ENCODE data around the gene SCG3.
A peak's percentile ranks its signal among the peaks of the same experiment; 100 is the strongest.

SCG3 gene

DNA sequence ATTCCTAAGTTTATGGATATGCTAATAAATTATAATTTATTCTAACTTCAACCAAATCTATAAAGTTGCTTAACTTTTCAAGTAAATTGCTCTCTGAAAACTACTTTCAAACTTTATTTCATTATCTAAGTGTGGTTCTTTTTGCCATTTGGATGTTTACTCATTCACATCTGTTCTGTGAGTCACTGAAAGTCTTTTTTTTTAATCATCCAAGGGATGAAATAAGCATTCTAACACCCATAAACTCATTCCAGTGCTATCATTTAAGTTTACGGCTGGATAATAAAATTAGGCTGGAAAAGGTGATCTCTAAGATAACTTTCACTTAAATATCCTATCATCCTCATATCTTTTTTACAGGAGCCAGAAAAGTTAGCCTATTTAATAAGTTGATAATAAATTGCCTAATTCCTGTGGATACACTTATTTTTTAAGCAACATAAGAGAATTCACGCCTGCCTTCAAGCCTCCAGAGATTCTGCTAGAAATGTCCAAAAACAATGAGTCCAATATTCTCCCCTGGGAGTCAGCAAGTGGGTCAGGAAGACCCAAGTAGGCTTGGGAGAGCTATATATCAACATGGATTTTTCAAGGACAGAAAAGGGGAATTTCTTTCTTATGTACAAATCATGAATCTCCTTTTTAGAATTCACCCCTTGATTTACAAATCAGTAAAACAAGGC is 25.8 kb downstream of the SCG3 start:
- Mint-ChIP-seq H3K27me3 (peaks cover 3% of the 10 kb centered on the region), H3K4me3 (no peak overlapping the region), H3K4me1 (ENCODE audit: low read depth) (no peaks in the 10 kb centered on the region), H3K9me3 (no peaks in the 10 kb centered on the region), H3K27ac (no peak overlapping the region), H3K36me3 (ENCODE audit: low read depth) (no peaks in the 10 kb centered on the region)

DNA sequence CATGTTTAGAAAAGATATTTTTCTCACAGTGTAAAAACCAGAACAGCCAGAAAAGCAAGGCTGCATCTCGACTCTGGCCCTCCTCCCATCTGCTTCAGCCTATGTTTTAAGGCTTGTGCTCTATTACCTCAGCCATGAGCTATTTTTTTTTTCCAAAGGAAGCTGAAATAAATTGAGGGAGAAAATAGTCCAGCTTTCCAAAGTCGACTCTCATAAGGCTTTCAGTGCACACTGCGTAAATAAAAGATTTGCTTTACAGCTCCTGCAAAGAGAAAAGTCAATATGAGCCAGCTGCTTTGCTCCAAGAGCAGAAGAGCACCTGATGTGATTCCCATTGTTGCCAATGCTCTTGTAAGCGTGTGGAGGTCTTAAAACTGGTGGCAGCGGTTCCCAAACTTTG is 26.7 kb downstream of the SCG3 start:
- no peak overlapping the region for H3K27ac Mint-ChIP-seq
- no peaks in the 10 kb centered on the region for H3K9me3 Mint-ChIP-seq
- H3K36me3 Mint-ChIP-seq (ENCODE audit: low read depth): no peaks in the 10 kb centered on the region
- peaks cover 3% of the 10 kb centered on the region for H3K27me3 Mint-ChIP-seq
- no peaks in the 10 kb centered on the region for H3K4me1 Mint-ChIP-seq (ENCODE audit: low read depth)
- no peak overlapping the region for H3K4me3 Mint-ChIP-seq

DNA sequence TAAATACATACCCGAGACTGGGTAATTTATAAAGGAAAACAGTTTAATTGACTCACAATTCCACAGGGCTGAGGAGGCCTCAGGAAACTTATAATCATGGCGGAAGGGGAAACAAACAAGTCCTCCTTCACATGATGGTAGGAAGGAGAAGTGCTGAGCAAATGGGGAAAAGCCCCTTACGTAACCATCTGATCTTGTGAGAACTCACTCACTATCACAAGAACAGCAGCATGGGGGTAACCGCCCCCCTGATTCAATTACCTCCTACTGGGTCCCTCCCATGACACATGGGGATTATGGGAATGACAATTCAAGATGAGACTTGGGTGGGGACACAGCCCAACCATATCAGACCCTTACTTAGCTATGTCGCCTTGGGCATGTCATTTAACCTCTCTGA is 27.7 kb downstream of the SCG3 start:
- Mint-ChIP-seq H3K27me3 (peaks cover 3% of the 10 kb centered on the region), H3K9me3 (no peaks in the 10 kb centered on the region), H3K4me3 (no peak overlapping the region), H3K4me1 (ENCODE audit: low read depth) (no peaks in the 10 kb centered on the region), H3K27ac (no peak overlapping the region), H3K36me3 (ENCODE audit: low read depth) (no peaks in the 10 kb centered on the region)

- Mint-ChIP-seq H3K27ac (no peak overlapping the region), H3K9me3 (no peaks in the 10 kb centered on the region)
These were observed 32.9 kb downstream of the SCG3 start for GRCh38 chr15:51714162-51714561.

DNA sequence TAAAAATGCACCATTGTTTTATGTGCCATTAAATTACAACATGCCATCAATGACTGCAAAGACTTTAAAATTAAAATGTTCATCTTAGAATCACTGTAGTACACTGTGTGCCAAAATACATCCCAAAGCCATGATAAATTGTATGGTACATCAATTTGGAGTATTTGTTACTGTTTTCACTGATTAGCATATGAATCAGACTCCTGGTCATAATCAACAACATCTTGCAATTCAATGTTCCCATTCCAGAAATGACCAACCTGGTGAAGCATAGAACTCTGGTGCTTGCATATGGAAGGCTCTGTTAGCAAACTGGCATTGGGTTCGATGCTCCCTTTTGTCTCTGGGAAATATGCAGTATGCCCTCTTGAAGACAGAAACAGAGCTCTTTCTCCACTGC is 33.6 kb downstream of the SCG3 start:
- no peaks in the 10 kb centered on the region for H3K36me3 Mint-ChIP-seq (ENCODE audit: low read depth)
- no peaks in the 10 kb centered on the region for H3K4me1 Mint-ChIP-seq (ENCODE audit: low read depth)
- no peak overlapping the region for H3K4me3 Mint-ChIP-seq
- no peaks in the 10 kb centered on the region for H3K27me3 Mint-ChIP-seq
- H3K9me3 Mint-ChIP-seq: no peaks in the 10 kb centered on the region
- no peak overlapping the region for H3K27ac Mint-ChIP-seq

More at GRCh38 chr15:51714162-51714561, 32.9 kb downstream of the SCG3 start:
- H3K27me3 Mint-ChIP-seq: no peaks in the 10 kb centered on the region
- H3K36me3 Mint-ChIP-seq (ENCODE audit: low read depth): no peaks in the 10 kb centered on the region
- H3K4me3 Mint-ChIP-seq: no peak overlapping the region
- no peaks in the 10 kb centered on the region for H3K4me1 Mint-ChIP-seq (ENCODE audit: low read depth)

GRCh38 chr15:51718219-51718618 is 36.9 kb downstream of the SCG3 start:
- Mint-ChIP-seq H3K36me3 (ENCODE audit: low read depth) (peaks cover 19% of the 10 kb centered on the region), H3K9me3 (no peaks in the 10 kb centered on the region), H3K4me3 (no peak overlapping the region), H3K4me1 (ENCODE audit: low read depth) (peaks cover 15% of the 10 kb centered on the region), H3K27ac (no peak overlapping the region), H3K27me3 (no peaks in the 10 kb centered on the region)

GRCh38 chr15:51718746-51719145 is 37.4 kb downstream of the SCG3 start:
- Mint-ChIP-seq H3K27ac (no peak overlapping the region), H3K27me3 (no peaks in the 10 kb centered on the region), H3K9me3 (no peaks in the 10 kb centered on the region), H3K4me1 (ENCODE audit: low read depth) (peaks cover 15% of the 10 kb centered on the region), H3K4me3 (no peak overlapping the region), H3K36me3 (ENCODE audit: low read depth) (peaks cover 23% of the 10 kb centered on the region)

DNA sequence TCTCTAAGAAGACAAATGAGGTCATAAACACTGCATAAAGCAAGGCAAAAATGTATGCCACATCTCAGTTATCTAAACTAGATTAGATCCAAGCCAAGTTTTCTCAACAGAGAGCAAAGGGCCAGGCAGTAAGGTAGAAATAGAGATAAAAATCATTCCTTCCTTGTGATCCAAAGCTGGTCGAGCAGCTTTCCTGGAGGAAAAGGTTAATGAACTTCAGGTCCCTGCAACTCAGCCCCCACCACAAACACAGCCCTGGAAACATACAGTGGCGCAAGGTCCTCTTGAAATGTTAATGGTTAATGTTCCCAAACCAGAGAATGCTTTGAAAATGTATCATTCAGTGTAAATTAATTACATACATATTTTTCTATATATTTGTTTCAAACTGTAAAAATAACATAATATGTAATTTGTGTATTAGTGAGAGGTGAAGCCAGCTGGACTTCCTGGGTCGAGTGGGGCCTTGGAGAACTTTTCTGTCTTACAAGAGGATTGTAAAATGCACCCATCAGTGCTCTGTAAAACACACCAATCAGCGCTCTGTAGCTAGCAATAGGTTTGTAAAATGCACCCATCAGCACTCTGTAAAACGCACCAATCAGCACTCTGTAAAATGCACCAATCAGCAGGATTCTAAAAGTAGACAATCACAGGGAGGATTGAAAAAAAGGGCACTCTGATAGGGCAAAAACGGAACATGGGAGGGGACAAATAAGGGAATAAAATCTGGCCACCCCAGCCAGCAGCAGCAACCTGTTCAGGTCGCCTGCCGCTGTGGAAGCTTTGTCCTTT is 39.1 kb downstream of the SCG3 start:
- Mint-ChIP-seq H3K4me1 (ENCODE audit: low read depth) (peaks cover 31% of the 10 kb centered on the region), H3K27me3 (no peaks in the 10 kb centered on the region), H3K4me3 (no peak overlapping the region), H3K36me3 (ENCODE audit: low read depth) (peaks cover 27% of the 10 kb centered on the region), H3K9me3 (no peaks in the 10 kb centered on the region), H3K27ac (no peak overlapping the region)

- Mint-ChIP-seq H3K4me3 (no peak overlapping the region), H3K27me3 (no peaks in the 10 kb centered on the region), H3K9me3 (no peaks in the 10 kb centered on the region), H3K36me3 (ENCODE audit: low read depth) (peaks cover 27% of the 10 kb centered on the region), H3K4me1 (ENCODE audit: low read depth) (peaks cover 41% of the 10 kb centered on the region), H3K27ac (no peak overlapping the region)
These were observed 40.1 kb downstream of the SCG3 start for GRCh38 chr15:51721199-51721960.

DNA sequence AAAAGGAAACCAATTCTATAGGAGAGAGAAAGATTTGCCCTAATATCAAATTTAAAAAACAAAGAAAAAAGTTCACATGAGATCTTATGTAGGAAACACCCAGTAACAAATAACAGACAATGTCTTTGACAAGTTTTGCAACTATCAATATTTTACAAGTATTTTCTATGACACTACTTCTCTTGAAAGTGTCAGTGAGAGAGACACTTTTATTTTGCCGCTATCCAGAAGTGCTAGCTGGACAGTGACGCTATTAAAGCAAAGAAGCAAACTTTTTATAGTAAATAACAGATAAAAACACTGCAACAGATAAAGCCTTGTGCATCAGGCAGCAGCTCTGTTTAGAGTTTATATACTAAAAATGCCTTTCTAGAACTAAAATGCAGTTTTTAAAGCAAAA is 42.9 kb downstream of the SCG3 start:
- H3K36me3 Mint-ChIP-seq (ENCODE audit: low read depth): peaks cover 27% of the 10 kb centered on the region
- peaks cover 64% of the 10 kb centered on the region for H3K4me1 Mint-ChIP-seq (ENCODE audit: low read depth)
- no peak overlapping the region for H3K4me3 Mint-ChIP-seq
- H3K27me3 Mint-ChIP-seq: no peaks in the 10 kb centered on the region
- no peaks in the 10 kb centered on the region for H3K9me3 Mint-ChIP-seq
- no peak overlapping the region for H3K27ac Mint-ChIP-seq

- Mint-ChIP-seq H3K4me1 (ENCODE audit: low read depth) (peaks cover 66% of the 10 kb centered on the region), H3K27me3 (no peaks in the 10 kb centered on the region), H3K27ac (no peak overlapping the region), H3K9me3 (no peaks in the 10 kb centered on the region), H3K36me3 (ENCODE audit: low read depth) (peaks cover 27% of the 10 kb centered on the region), H3K4me3 (no peak overlapping the region)
These were observed 43.4 kb downstream of the SCG3 start for GRCh38 chr15:51724673-51725072.

DNA sequence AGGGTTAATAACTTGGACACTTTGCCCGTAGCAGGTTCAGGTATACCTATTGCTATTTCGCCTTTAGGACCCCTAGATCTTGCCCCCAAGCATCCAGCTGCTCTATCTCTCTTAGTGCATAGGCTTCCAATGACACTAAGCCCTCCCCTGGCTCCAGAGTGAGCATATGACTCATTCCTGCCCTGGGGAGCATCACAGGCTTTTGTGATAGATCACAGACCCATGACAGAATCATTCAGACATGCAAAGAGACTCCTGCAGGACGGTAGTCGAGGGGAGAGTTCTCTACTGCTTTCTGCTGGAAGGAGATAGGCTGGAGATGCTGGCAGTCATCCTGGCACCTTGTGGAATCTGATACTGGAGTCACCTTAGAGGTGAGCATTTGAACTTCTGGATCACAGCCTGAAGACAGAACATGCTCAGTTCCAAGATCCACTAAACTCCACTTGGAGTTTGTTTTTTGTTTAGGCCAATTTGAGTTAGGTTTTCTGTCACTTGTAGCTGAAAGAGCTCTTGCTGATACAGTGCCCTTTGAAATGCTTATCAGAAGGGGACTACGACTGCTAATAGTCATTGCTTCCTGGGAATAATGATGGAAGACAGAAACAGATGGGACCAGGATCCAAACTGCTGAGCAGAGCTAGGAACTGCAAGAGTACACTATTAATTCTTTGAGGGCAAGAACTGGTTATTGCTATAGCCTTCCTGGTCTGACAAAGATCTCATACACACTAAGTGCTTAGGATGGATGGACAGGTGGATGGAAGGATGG is 45.2 kb downstream of the SCG3 start:
- Mint-ChIP-seq H3K27me3 (no peaks in the 10 kb centered on the region), H3K4me1 (ENCODE audit: low read depth) (peaks cover 77% of the 10 kb centered on the region), H3K4me3 (no peak overlapping the region), H3K36me3 (ENCODE audit: low read depth) (peaks cover 24% of the 10 kb centered on the region), H3K27ac (peak overlapping the region; percentile 33), H3K9me3 (no peaks in the 10 kb centered on the region)

DNA sequence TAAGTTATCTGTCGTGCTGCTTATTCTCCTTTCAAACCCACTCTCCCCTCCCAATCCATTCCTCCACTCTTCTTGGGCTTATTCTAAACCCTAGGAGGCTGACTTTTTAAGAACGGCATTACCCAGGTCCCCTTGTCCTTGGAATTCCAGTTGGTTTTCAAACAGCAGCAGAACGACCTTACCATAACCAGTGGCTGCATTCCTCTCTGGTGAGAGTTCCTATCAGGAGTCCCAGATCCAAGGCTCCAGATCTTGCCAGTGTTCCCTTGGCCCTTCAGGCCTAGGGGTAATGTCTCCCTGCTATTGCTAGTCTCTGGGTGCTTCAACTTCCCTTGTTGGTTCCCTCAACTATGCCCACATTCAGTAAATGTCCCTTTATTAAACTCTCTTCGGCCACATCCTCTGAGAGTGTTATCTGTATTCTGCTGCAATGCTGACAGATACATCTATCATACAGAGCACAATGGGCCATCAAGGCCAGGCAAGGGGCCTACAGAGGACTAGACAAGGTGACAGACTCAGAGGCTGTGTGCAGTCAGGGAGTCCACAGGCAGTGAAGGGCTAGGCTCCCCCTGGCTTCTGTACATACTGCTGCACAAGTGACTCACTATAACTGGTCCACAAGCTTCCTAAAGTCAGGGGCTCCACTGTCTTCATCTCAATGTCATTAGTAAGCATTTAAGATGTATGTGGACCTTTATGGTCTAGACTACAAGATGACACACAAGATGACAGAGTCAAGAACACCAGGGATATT is 46.0 kb downstream of the SCG3 start:
- Mint-ChIP-seq H3K36me3 (ENCODE audit: low read depth) (peaks cover 15% of the 10 kb centered on the region), H3K4me3 (no peak overlapping the region), H3K27me3 (no peaks in the 10 kb centered on the region), H3K27ac (peak overlapping the region; percentile 74), H3K4me1 (ENCODE audit: low read depth) (peaks cover 78% of the 10 kb centered on the region), H3K9me3 (no peaks in the 10 kb centered on the region)
